PC-9 (cell line): Measurements from ENCODE around the gene KCNK5. TPM values are rescaled to one million over a fixed set of nuclear protein-coding genes. Genes with fewer than 3 reads are reported as not detected.

Experiments used
- BruUV-seq: library from RNA; stranded (reverse); fragments of 400-500 nt; replicated peaks from 2 replicates; lab custom pipeline; 2021; lab: Mats Ljungman, UMichigan
- CTCF ChIA-PET: fragments of 300-600 bp; sonication (Branson Sonifier 250); formaldehyde crosslinking; loops from one replicate; lab custom pipeline; 2022; ENCODE audit warnings: antibody characterized with exemption; lab: Charles Lee
- POLR2A ChIA-PET: fragments of 300-600 bp; sonication (Branson Sonifier 250); formaldehyde crosslinking; loops from one replicate; lab custom pipeline; 2022; ENCODE audit warnings: antibody characterized with exemption; ENCODE audit not compliant: unreplicated experiment; lab: Charles Lee
- DNase-seq, 2 experiments: peaks; one replicate each; pipeline versions ENCODE4 v3.0.0 to v3.0.0-alpha.2; 2015 to 2022; ENCODE audit warnings: mixed read lengths in 1 of 2
- H2AFZ ChIP-seq: fragments of 200-600 bp; sonication (generic); 2 replicates; pipeline ENCODE4 v1.8.1; 2017; ENCODE audit warnings: antibody characterized with exemption
- H3F3A ChIP-seq: fragments of 200-600 bp; sonication (generic); 2 replicates; pipeline ENCODE4 v1.8.1; 2017; ENCODE audit warnings: antibody characterized with exemption, mild to moderate bottlenecking, low read depth; ENCODE audit not compliant: insufficient read depth
- H3K27ac ChIP-seq: fragments of 200-600 bp; sonication (generic); 2 replicates; pipeline ENCODE4 v1.6.1; 2016; ENCODE audit warnings: mixed run types
- H3K27me3 ChIP-seq: fragments of 200-600 bp; sonication (generic); 2 replicates; pipeline ENCODE4 v1.6.1; 2016; ENCODE audit warnings: low read depth, mixed run types; ENCODE audit not compliant: insufficient read depth
- H3K36me3 ChIP-seq: fragments of 200-600 bp; sonication (generic); 2 replicates; pipeline ENCODE4 v1.6.1; 2016; ENCODE audit warnings: low read depth, mixed run types
- H3K4me1 ChIP-seq: fragments of 200-600 bp; sonication (generic); replicated peaks from 2 replicates; pipeline ENCODE4 v1.6.1; 2016; ENCODE audit warnings: mixed run types; ENCODE audit not compliant: insufficient read depth
- H3K4me2 ChIP-seq: fragments of 200-600 bp; sonication (generic); 2 replicates; pipeline ENCODE4 v1.6.1; 2017; ENCODE audit warnings: mixed run types
- H3K4me3 ChIP-seq: fragments of 200-600 bp; sonication (generic); 2 replicates; pipeline ENCODE4 v1.6.1; 2016; ENCODE audit warnings: mixed run types
- H3K79me2 ChIP-seq: fragments of 200-600 bp; sonication (generic); 2 replicates; pipeline ENCODE4 v1.6.1; 2017; ENCODE audit warnings: low read depth, mixed run types
- H3K9me2 ChIP-seq: fragments of 200-600 bp; sonication (generic); 2 replicates; pipeline ENCODE4 v1.8.1; 2017; ENCODE audit warnings: mild to moderate bottlenecking; ENCODE audit not compliant: insufficient read depth
- H3K9me3 ChIP-seq: fragments of 200-600 bp; sonication (generic); 2 replicates; pipeline ENCODE4 v1.8.1; 2016; ENCODE audit warnings: low read depth; ENCODE audit not compliant: insufficient read depth
- H4K20me1 ChIP-seq: fragments of 200-600 bp; sonication (generic); 2 replicates; pipeline ENCODE4 v1.8.1; 2017; ENCODE audit not compliant: insufficient read depth
- EZH2 ChIP-seq: fragments of 200-600 bp; sonication (generic); IDR thresholded peaks from 2 replicates; pipeline ENCODE4 v1.8.0; 2017; ENCODE audit warnings: antibody characterized with exemption, low read depth
- intact Hi-C: fragments of 100-400 bp; cut with micrococcal nuclease; formaldehyde crosslinking; loops from one replicate; pipeline ENCODE4 v1.10.0; 2022; ENCODE audit not compliant: unreplicated experiment
- total RNA-seq: library from RNA; stranded (reverse); gene quantifications from 2 replicates; pipeline ENCODE4 v1.2.3, GENCODE V29; 2021
- TF ChIP-seq, protein P1 (sequence below): fragments of 200-600 bp; sonication (generic); conservative IDR thresholded peaks from 2 replicates; pipeline ENCODE4 v1.6.1; 2017; ENCODE audit warnings: mixed run types, antibody characterized with exemption, mild to moderate bottlenecking, moderate library complexity

Gene KCNK5
- total RNA-seq, 1 experiment from 2014 or later = 11.9 TPM

- H3F3A ChIP-seq = no peaks in the 10 kb centered on the region
- intact Hi-C loops = no loop called here
- peaks cover 50% of the 10 kb centered on the region for H3K27me3 ChIP-seq
- no peaks in the 10 kb centered on the region for H3K9me2 ChIP-seq
- no peaks in the 10 kb centered on the region for H3K79me2 ChIP-seq
- H3K4me1 ChIP-seq = no peaks in the 10 kb centered on the region
- TF ChIP-seq, protein P1, sequence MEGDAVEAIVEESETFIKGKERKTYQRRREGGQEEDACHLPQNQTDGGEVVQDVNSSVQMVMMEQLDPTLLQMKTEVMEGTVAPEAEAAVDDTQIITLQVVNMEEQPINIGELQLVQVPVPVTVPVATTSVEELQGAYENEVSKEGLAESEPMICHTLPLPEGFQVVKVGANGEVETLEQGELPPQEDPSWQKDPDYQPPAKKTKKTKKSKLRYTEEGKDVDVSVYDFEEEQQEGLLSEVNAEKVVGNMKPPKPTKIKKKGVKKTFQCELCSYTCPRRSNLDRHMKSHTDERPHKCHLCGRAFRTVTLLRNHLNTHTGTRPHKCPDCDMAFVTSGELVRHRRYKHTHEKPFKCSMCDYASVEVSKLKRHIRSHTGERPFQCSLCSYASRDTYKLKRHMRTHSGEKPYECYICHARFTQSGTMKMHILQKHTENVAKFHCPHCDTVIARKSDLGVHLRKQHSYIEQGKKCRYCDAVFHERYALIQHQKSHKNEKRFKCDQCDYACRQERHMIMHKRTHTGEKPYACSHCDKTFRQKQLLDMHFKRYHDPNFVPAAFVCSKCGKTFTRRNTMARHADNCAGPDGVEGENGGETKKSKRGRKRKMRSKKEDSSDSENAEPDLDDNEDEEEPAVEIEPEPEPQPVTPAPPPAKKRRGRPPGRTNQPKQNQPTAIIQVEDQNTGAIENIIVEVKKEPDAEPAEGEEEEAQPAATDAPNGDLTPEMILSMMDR = no peak
- TF ChIP-seq EZH2 = no peak
- no peak for DNase-seq
- no peaks in the 10 kb centered on the region for H3K36me3 ChIP-seq
- H3K27ac ChIP-seq = no peak overlapping the region
- H3K9me3 ChIP-seq = no peaks in the 10 kb centered on the region
- no peaks in the 10 kb centered on the region for H4K20me1 ChIP-seq
- CTCF ChIA-PET = interaction anchor here (0.6 kb wide), 1 partner anchor 33 kb away, joined by 4 read pairs; no protein-coding TSS in a partner anchor
- no TSS peak for BruUV-seq
- H3K4me2 ChIP-seq = no peak overlapping the region
- POLR2A ChIA-PET = no interaction called here
- H2AFZ ChIP-seq = no peak overlapping the region
- no peak overlapping the region for H3K4me3 ChIP-seq
Observed at GRCh38 chr6:39152262-39152661, 77.0 kb downstream of the KCNK5 start.

GRCh38 chr6:39151211-39151610 is 78.1 kb downstream of the KCNK5 start:
- Histone ChIP-seq H4K20me1 (no peaks in the 10 kb centered on the region), H3K36me3 (no peaks in the 10 kb centered on the region), H3K27ac (no peak overlapping the region), H3K4me1 (no peaks in the 10 kb centered on the region), H2AFZ (no peak overlapping the region), H3K9me3 (no peaks in the 10 kb centered on the region), H3F3A (no peaks in the 10 kb centered on the region), H3K79me2 (no peaks in the 10 kb centered on the region), H3K27me3 (peaks cover 61% of the 10 kb centered on the region), H3K4me3 (no peak overlapping the region), H3K4me2 (no peak overlapping the region), H3K9me2 (no peaks in the 10 kb centered on the region)
- TF ChIP-seq, protein P1 = no peak
- TF ChIP-seq EZH2 = no peak
- BruUV-seq = no TSS peak
- POLR2A ChIA-PET = interaction anchor here (0.5 kb wide), 1 partner anchor 767 kb away, joined by 12 read pairs; no protein-coding TSS in a partner anchor
- DNase-seq = no peak
- intact Hi-C loops = no loop called here
- CTCF ChIA-PET = no interaction called here

DNA sequence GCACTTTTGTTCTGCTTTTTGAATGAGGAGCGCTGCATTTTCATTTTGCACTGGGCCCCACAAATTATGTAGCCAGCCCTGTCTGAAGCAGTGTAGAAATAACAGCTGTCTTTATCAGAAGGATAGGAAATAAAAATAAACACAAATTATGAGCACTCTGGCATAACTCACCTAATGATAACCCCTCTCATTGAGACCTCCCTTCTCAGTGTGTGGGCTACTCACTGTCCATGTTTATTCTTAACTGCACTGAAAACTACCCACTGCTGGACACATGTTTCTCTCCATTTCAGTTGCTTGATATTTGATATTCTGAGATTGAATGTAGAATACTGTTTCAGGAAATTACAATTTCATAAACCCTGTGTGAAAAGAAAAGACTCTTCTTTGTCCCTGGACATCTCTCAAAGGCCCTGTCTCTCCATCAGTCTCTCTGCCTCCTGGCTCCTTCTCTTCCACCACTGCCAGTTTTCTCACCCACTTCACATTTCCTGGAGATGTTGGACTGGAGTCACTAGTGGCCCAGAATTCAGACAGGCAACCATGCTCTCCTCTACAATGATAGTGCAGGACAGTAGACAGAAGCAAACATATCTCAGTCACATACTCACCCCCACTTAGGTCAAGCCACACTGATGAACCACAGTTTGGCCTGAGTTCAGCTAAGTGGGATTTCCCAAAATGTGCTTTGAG is 84.6 kb downstream of the KCNK5 start:
- no peak for TF ChIP-seq EZH2
- TF ChIP-seq, protein P1 = no peak
- H2AFZ ChIP-seq = no peak overlapping the region
- peaks cover 89% of the 10 kb centered on the region for H3K27me3 ChIP-seq
- BruUV-seq = no TSS peak
- intact Hi-C loops = no loop called here
- no peaks in the 10 kb centered on the region for H4K20me1 ChIP-seq
- no peaks in the 10 kb centered on the region for H3F3A ChIP-seq
- H3K9me3 ChIP-seq = no peaks in the 10 kb centered on the region
- DNase-seq = no peak
- no peak overlapping the region for H3K4me3 ChIP-seq
- no peaks in the 10 kb centered on the region for H3K4me1 ChIP-seq
- POLR2A ChIA-PET = no interaction called here
- no peak overlapping the region for H3K27ac ChIP-seq
- H3K36me3 ChIP-seq = no peaks in the 10 kb centered on the region
- CTCF ChIA-PET = interaction anchor here (0.6 kb wide), 1 partner anchor 51 kb away, joined by 5 read pairs; no protein-coding TSS in a partner anchor
- H3K9me2 ChIP-seq = no peaks in the 10 kb centered on the region
- no peaks in the 10 kb centered on the region for H3K79me2 ChIP-seq
- H3K4me2 ChIP-seq = no peak overlapping the region
